Anterior cingulate cortex (tissue), 58 donors: ENCODE data around the gene GSTM5.
"Not testable (repeated sequence)": the region's sequence is repeated elsewhere in the genome, so short reads cannot be mapped to it uniquely, and the experiment has no call there.

Experiments used
- DNase-seq, 58 donors: peaks; one replicate each; lab custom pipeline; 2025; lab: John Stamatoyannopoulos, UW

GSTM5 gene

DNA sequence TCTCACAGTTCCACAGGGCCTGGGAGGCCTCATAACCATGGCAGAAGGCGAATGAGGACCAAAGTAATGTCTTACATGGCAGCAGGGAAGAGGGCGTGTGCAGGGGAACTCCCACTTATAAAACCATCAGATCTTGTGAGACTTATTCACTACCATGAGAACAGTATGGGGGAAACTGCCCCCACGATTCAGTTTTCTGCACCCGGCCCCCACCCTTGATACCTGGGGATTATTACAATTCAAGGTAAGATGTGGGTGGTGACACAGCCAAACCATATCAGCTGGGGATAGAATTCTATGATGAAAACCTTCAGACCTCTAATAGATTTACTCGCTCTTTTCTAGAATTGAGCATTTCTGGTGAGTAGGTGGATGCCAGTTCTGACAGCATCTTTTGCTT is 17.7 kb upstream of the GSTM5 start:
- not testable (repeated sequence) for DNase-seq

GRCh38 chr1:109695138-109695537 is 16.9 kb upstream of the GSTM5 start:
- not testable (repeated sequence) for DNase-seq

GRCh38 chr1:109697066-109697465 is 15.0 kb upstream of the GSTM5 start:
- DNase-seq, result no peak

- not testable (repeated sequence) for DNase-seq
These were observed 14.2 kb upstream of the GSTM5 start for GRCh38 chr1:109697861-109698260.

DNA sequence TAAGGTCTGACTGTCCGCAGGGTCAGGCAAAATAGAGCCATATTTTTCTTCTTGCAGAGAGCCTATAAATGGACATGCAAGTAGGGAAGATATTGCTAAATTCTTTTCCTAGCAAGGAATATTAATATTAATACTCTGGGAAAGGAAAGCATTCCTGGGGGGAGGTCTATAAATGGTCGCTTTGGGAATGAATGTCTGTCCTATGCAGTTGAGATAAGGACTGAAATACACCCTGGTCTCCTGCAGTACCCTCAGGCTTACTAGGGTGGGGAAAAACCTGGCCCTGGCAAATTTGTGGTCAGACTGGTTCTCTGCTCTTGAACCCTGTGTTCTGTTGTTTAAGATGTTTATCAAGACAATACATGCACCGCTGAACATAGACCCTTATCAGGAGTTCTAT is 9.1 kb upstream of the GSTM5 start:
- DNase-seq, result not testable (repeated sequence)

DNA sequence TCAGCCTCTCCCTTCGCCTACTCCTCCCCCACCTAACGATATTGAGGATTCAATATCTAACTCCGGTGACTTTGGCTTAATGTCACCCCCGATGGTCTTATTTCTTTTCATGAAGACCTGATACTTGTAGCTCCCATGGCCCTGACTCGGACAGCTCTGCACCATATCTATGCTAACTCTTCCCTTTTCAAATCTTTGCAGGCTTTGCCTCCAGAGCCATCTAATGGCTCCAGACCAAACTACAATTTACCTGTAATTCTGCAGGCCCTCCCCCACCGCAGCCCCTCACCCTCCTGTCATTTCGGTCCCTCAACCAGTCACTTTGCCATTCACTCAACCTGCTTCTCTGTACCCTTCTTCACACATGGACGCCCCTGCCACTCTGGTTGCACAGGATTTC is 7.9 kb upstream of the GSTM5 start:
- DNase-seq, result no peak

GRCh38 chr1:109705411-109705810 is 6.6 kb upstream of the GSTM5 start:
- no peak for DNase-seq

- DNase-seq, result not testable (repeated sequence)
These were observed 3.1 kb upstream of the GSTM5 start for GRCh38 chr1:109708949-109709348.

GRCh38 chr1:109709822-109710221 is 2.2 kb upstream of the GSTM5 start:
- DNase-seq, result not testable (repeated sequence)

GRCh38 chr1:109712321-109712864 is 342 bp downstream of the GSTM5 start:
- DNase-seq, result no peak

DNA sequence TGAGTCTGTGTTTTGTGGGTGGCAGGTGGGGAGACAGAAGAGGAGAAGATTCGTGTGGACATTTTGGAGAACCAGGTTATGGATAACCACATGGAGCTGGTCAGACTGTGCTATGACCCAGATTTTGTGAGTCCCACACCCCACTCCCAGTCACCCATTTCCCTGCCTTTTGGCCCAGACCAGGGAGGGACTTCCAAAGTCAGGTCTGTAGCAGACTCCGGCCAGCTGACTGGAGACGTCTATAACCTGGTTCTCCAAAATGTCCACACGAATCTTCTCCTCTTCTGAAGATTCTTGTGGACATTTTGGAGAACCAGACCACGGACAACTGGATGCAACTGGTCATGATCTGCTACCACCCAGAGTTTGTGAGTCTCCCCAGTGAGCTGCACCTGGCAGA is 1.6 kb downstream of the GSTM5 start:
- DNase-seq, result no peak

DNA sequence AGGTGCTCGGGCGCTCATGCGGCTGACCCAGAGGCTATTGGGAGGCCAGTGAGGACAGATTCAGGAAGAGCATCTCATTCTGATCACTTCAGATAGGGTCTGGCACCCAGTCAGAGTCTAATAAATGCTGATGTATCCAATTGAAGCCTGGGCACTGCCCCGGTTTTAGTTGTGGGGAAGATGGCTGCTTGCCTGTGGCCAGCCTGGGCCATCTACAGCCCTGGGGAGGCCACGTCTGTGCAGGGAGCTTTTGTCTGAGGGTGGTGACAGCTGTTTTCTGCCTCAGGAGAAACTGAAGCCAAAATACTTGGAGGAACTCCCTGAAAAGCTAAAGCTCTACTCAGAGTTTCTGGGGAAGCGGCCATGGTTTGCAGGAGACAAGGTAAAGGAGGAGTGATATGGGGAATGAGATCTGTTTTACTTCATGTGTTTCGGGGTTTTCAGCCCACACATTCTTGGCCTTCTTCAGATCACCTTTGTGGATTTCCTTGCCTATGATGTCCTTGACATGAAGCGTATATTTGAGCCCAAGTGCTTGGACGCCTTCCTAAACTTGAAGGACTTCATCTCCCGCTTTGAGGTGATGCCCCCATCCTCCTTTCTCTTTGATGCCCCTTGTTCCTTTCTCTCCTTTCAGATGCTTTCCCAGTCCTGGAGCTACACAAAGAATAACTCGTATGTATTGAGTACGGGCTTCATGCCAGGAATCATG is 2.8 kb downstream of the GSTM5 start:
- no peak for DNase-seq

DNA sequence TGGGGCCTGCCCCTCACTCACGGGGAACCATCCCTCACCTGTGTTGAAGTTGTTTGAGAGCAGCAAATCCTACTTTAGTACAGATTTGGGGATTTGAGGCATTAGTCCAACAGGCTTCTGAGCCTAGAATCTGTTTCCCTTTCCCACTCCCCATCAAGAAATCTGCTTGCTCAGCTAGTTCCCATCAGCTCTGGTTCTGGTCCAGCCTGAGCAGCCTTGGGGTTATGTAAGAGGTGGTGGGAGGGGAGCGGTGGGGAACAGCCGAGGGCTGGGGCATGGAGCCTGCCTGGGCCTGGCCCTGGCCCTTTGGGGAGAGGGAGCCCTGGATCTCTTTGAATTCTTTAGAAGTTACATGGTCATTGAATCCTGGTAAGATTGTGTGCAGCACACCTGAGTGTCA is 4.1 kb downstream of the GSTM5 start:
- peak in 1 of 58 donors; percentile 29 for DNase-seq

DNA sequence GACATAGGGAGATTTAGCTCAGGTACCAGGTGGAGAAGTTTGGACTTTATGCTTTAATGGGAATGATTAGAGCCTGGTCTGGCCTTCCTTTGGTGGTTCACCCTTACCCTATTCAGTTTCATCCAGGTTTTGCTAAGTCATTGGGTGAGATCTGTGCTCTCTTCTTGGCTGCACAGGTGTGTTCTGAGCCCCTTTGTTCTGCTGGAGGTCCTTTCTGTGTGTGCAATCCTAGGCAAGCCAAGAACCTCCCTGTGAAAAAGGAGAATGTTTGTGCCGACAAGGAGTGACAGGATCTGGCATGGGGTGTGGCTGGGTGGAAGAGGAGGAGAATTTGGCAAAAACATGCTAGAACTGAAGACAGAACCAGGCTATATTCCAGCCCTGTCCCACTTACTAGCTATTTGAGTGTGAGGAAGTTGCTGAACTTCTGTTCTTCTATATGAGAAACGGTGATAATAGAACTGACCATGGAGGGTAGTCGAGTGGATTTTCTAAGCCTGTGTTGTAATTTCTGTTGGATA is 4.6 kb downstream of the GSTM5 start:
- no peak for DNase-seq

- no peak for DNase-seq
These were observed 5.7 kb downstream of the GSTM5 start for GRCh38 chr1:109717729-109718128.

GRCh38 chr1:109718495-109718894 is 6.4 kb downstream of the GSTM5 start:
- DNase-seq, result no peak

DNA sequence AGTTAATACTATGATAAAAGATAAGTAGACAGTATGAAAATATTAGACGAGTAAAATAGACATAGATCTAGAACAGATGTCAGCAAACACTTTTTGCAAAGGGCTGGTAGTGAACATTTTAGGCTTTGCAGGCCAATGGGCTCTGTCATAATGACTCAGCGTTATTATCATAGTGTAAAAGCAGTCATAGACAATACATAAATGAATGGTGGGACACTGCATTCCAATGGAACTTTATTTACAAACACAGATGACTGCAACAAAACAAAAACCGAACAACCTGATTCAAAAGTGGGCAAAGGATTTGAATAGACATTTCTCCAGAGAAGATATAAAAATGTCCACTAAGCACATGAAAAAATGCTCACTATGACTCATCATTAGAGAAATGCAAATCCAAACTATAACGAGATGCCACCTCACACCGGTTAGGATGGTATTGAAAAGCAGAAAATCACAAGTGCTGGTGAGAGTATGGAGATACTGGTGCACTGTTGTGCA is 7.3 kb downstream of the GSTM5 start:
- no peak for DNase-seq

- no peak for DNase-seq
These were observed 9.0 kb downstream of the GSTM5 start for GRCh38 chr1:109721042-109721441.

DNA sequence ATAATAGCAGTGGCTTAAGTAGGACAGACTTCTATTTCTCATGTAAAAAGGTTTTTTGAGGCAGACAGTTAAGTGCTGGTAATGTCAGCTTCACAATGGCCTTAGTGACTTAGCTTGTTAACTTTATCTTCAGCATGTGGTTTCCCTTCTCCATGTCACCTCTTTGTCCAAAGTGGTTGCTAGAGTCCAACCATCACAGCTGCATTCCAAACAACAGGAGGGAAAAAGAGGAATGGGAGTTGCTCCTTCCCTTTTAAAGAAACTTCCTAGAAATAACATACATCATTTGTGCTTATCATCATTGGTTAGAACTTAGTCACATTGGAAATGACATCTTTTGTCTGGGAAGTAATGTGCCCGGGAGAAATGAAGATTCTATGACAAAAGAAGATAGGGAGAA is 9.9 kb downstream of the GSTM5 start:
- DNase-seq, result no peak

- no peak for DNase-seq
These were observed 11.0 kb downstream of the GSTM5 start for GRCh38 chr1:109722908-109723691.

DNA sequence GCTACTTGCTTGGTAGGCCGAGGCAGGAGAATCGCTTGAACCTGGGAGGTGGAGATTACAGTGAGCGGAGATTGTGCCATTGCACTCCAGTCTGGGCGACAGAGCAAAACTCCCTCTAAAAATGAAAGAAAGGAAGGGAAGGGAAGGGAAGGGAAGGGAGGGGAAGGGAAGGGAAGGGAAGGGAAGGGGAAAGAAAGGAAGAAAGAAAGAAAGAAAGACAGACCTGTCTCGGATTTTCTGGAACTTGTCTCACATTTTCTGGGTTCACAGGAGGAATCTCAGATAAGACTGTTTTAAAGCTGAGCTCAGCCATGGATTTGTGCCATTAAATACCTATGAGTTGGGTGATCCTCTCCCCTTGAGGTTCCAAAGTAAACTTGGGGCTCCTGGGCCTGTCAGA is 12.9 kb downstream of the GSTM5 start:
- no peak for DNase-seq
